HG03066 (cell line): ENCODE data around the gene SPEF1.

Source experiments
- ATAC-seq: cut with Tn5 transposase; IDR thresholded peaks from one replicate; pipeline ENCODE4 v1.9.1; 2021; ENCODE audit warnings: low read depth; ENCODE audit not compliant: unreplicated experiment

The SPEF1 gene

DNA sequence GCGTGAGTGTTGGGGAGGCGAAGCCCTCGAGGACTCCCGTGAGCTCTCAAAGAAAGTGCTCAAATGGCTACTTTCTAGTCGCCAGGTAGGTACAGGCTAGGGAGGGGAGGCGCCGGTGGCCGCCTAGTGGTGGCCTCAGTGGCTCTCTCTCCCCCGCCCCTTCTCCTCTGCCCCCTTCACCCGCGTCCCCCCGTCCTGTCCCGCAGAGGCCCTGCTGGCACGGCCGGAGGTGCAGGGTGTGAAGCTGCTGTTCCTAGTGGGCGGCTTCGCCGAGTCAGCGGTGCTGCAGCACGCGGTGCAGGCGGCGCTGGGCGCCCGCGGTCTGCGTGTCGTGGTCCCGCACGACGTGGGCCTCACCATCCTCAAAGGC, 30.0 kb downstream of the SPEF1 start:
- no peak for ATAC-seq

DNA sequence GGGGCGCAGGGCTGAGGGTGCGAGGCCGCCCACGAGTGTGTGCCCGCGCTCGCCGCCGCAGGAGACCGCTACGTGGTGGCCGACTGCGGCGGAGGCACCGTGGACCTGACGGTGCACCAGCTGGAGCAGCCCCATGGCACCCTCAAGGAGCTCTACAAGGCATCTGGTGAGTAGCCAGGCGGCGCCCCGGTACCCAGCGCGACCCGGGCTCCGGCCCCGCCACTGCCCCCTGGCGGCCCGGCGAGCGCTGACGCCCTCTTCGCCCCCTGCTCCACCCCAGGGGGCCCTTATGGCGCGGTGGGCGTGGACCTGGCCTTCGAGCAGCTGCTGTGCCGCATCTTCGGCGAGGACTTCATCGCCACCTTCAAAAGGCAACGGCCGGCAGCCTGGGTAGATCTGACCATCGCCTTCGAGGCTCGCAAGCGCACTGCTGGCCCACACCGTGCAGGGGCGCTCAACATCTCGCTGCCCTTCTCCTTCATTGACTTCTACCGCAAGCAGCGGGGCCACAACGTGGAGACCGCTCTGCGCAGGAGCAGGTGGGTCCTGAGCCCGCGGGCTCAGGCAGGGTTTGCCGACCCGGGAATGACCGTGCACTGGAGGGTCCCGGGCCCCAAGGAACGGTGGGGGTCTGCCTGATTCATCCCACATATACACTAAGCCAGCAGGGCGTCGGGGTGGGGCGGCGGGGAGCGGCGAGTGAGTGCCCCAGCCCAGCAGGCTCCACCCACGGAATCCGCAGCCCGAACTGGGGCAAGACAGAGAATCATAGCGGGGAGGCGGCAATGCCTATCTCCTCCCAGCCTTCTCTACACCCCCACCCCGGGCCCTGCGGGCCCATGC, 31.3 kb downstream of the SPEF1 start:
- no peak for ATAC-seq

DNA sequence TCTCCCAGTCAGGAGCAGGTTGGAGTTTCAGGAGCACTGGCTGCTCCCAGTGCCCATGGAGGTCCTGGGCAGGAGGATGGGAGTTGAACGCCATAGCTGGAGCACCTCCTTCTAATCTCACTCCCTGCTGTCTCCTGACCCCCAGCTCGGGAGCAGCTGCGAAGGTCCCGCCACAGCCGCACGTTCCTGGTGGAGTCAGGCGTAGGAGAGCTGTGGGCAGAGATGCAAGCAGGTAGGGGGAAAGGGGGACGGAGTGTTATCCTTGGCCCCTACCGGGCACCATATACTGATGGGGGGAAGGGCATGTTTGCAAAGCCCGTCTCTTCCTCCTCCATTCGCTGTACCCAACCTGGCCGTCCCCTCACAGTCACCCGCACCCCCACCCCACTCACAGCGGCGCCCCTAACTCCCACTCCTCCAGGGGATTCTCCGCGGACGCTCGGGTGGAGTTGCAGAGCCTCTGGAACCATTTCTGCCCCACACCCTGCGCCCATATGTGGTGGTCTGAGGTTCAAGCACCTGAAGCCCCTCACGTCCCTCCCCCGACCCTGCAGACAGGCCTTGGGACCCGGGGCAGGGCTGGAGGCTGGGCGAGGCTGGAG, 32.1 kb downstream of the SPEF1 start:
- ATAC-seq = no peak

DNA sequence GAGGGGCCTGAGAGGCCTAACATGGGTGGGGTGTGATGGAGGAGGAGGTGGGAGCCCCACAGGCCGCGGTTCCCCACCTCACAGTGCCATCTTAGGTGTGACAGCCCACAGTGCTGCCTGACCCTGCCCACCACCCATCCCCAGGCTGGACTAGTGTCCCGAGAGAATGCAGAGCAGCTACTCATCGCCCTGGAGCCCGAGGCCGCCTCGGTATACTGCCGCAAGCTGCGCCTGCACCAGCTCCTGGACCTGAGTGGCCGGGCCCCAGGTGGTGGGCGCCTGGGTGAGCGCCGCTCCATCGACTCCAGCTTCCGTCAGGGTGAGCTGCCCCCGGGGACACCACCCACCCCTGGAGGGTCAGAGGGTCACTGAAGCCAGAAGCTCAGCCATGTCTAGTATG, 33.2 kb downstream of the SPEF1 start:
- ATAC-seq = no peak

DNA sequence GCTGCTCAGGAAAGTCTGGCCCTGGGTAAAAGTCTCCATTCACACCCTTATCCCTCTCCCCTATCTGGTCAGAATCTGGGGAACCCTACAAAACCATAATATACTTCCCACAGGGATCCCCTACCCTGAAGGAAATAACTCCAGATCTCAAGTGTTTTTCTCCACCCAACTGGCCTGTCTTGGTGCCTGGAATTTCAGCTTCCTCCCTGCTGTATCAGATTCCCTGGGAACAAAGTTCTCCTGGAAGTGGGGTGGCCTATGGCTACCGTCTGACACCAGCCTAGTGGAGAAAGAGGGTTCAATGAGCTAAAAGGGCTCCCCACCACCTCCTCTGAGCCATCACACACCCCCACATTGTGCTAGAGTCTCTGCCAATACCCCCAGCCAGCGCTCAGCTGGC, 33.8 kb downstream of the SPEF1 start:
- no peak for ATAC-seq

DNA sequence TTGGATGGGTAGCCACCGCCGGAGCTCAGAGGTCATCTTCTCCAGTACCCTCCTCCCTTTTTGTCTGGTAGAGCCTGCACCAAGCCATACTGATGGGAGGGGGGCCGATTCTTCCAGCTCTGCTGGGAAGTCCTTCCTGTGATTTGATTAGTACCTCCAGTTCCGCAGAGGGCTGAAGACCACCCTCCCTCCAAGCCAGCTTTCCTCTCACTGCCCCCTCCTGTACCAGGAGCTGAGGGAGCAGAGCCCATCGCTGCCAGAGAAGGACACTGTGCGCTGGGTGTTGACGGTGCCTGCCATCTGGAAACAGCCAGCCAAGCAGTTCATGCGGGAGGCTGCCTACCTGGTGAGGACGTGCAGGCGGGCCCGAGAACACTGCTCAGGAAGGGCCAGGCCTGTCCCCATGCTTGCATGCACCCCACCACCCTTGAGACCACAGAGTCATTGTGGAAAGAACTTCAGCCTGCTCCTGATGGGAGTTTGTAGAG, 35.5 kb downstream of the SPEF1 start:
- ATAC-seq = no peak

DNA sequence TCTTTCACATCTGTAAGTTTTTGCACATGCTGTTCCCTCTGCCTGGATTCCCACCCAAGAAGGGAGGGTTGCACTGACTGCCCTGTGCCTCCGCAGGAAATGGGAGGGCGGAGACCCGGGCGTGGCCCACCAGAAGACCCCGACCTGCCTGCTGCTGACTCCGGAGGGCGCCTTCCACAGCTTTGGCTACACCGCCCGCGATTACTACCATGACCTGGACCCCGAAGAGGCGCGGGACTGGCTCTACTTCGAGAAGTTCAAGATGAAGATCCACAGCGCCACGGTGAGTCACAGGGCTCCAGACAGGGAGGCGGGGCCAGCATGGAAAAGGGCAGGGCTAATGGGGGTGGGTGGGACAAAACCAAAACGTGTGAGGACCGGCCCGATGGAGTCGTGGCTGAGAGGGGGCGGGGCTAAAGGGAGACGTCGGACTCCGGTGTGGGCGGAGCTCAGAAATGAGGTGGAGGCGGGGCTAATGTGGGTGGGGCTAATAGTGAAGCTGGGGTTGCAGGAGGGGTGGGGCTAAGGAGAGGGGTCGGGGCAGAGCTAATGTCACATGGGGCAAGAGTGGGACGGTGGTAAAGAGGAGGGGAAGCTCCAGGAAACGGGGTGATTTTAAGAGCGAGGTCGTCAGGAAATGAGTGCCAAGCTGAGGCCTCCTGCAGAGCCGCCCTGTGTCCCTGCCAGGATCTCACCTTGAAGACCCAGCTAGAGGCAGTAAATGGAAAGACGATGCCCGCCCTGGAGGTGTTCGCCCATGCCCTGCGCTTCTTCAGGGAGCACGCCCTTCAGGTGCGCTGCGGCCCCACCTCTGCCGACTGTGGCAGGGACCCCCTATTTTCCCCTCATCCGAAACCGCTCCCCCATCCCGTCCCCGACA, 36.2 kb downstream of the SPEF1 start:
- ATAC-seq = no peak

DNA sequence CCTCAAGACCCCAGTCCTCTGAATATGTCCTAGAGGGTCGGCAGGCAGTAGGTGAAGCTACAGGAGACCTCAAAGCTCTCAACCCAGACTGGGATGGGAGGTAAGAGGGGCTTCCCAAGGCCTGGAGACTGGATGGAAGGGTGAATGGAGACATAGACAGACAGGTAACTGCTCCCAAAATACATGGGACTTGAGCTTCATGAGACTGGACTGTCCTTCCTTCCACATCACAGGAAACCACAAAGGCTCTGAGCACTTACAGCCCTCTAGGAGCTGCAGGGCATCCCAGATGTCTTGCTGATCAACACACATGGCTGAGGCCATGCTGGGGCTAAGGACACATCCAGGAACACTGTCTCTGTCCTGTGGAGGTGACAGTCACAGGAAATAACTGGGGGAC, 37.2 kb downstream of the SPEF1 start:
- no peak for ATAC-seq

DNA sequence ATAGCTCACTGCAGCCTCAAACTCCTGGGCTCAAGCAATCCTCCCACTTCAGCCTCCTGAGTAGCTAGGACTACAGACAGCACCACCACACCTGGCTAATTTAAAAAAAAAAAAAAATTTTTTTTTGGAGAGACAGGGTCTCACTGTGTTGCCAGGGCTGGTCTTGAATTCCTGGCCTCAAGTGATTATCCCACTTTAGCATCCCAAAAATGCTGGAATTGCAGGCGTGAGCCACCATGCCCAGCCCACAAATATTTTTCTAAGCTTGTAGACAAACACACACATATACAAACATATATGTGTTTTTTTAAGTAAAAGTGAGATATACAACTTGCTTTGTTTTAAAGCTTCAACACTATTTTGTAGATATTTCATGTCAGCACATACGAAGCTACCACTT, 38.0 kb downstream of the SPEF1 start:
- no peak for ATAC-seq

DNA sequence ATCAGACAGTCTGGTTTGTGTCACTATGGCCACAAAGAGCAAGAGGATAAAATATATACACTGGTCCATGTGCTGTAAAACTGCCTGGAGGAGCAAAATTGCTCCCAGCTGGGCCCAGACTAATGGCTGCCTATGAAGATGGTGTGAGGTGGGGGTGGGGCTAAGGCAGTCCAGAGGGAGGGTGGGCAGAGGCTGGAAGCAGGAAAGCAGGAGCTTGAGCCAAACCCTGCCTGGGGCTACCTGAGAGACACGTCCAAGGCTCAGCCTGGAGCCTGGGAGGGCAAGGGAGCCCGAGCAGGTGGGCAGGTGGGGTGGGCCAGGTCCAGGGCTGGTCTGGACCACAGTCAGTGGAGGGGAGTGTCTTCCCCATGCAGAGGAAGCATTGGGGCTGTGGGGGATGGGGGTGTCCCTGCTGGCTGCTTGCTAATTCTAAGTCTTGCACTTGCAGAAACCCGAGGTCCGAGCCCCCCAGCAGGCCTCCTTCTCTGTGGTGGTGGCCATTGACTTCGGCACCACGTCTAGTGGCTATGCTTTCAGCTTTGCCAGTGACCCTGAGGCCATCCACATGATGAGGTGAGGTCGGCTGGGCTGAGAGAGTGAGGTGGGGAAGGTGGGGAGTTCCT, 39.3 kb downstream of the SPEF1 start:
- no peak for ATAC-seq

DNA sequence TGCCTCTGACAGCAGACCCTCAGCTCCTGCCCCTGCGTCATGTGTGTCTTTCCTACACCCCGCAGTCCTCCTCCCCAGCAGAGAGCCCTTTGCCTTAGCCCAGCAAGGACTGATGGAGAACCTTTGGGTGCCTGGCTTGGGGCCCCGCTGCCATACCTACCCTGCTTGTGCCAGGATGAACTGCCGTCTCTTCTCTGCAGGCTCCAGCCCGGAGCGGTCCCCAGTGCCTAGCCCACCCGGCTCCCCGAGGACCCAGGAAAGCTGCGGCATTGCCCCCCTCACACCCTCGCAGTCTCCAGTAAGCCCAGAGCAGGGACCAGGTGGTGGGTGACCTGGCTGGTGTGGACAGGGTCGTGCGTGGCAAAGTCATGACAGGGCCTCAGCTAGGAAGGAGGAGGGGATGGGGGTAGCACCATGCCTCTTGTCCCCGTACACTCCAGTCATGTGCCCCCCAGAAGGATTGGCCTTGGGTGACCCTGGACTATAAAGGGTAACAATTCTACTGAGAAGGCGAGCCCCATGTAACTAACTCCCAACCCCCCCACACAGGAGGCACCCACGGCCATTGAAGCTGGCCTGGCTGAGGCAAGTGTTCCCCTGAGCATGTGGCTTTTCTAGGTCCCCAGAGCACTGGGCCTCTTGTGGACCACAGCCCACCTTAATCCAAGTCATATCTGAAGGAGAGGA, 40.5 kb downstream of the SPEF1 start:
- no peak for ATAC-seq

DNA sequence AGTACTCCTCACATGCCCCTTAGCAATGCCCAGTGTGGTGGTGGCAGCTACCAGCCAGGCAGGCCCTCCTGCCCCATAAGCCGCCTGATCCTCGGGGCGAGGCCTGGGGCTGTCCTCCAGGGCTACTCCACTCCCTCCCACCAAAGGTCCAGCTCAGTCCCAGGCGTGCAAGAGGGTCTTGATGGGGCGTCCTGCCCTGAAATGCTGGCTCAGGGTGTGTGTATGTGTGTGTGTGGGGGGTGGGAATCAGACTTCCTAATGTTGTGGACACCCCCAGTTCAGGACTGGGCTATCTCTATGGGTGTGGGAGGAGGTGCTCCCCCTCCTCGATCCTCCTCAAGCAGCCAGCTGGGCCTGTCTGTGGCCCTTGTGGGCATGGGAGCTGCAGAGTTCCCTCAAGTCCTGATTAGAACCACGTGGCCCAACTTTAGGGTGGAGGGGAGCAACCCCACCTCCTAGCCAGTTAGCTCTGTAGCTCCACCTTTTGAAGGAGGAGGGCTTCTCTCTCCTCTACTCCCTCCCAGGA, 41.3 kb downstream of the SPEF1 start:
- no peak for ATAC-seq

DNA sequence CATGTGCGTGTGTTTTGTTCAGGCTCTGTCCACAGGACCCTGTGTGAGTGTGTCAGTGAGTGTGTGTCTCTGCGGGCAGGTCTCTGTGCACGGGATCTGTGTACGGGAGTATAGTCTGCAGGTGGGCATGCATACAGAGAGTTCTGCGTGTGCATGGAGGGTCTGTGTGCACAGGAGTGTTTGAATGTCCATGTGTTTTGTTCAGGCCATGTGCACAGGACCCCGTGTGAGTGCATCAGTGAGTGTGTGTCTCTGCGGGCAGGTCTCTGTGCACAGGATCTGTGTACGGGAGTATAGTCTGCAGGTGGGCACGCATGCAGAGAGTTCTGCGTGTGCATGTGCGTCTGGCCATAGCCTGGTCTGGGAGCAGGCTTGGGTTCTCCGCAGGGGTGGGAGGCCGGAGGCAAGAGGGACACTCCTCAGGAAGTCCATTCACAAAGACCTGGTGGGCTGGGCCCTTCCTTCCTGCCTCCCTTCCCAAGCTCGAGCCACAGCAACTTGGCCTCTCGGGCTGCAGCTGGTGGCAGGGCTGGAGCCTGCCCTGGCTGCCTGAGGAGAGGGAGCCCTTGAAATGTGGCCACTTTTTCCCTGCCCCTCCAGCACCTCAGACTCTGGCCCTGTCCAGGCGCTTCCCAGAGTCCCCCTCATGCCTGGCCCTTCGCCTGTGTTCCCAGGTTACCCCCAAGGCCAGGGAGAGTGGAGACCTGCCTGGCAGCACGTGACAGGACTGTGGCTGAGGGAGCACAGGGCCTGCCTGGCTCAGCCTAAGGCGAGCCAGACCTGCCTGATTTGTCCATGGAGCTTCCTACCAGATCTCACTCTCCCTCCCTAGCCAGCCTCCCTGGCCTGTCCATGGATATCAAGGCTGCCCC, 42.0 kb downstream of the SPEF1 start:
- ATAC-seq = no peak

DNA sequence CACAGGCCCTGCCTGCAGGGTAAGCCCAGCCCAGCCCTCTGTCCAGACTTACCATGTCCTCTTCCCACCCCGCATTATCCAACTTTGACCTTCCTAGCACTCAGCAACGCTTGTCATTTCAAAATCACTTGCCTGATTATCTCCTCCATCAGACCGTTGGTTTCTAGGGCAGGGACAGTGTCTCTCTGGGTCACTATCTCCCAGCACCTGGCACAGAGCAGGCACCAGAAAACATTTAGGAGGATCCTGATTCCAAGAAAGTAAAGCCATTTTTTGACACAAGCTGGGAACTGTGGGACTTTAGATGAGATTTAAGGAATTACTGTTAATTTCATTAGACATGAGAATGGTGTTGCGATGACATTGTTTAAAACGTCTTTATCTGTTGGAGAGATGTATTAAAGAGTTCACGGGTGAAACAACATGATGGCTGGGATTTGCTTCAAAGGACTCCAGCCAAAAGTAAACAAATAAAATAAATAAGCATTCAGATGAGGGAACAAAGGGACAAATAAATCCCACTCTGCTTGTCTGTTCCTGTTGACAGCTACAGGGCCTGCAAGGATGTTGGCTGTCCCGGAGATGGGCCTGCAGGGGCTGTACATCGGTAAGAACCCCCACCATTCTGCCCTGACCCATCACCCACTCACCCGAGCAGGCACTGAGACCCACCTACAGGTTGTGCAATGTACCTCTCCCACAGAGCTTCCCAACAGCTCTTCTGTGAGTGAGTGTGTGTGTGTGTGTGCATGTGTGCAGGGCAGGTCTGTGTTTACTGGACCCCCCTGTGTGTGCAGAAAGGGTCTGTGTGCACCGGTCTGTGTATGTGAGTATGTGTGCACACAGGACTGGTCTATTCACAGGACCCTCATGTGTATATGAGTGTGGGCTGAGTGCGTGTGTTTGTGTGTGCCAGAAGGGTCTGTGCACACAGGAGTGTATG, 42.9 kb downstream of the SPEF1 start:
- ATAC-seq = no peak

DNA sequence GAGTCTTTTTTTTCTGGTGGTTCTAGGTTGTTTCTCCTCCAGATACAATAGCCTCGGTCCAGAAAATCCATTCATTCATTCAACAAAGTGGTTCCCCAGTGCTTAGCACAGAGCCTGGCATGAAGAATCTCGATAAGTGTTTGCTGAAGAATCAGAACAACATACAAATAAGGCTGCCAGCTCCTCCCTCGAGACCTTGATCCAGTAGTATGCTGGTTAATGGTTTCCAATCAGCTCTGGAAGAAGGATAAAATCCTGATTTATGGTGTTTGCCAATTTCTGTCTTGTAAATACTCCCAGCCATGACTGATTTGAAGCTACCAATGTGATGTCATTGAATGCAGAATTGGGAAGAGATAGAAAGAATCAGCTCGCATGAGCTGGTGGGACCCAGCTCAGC, 45.5 kb downstream of the SPEF1 start:
- no peak for ATAC-seq

DNA sequence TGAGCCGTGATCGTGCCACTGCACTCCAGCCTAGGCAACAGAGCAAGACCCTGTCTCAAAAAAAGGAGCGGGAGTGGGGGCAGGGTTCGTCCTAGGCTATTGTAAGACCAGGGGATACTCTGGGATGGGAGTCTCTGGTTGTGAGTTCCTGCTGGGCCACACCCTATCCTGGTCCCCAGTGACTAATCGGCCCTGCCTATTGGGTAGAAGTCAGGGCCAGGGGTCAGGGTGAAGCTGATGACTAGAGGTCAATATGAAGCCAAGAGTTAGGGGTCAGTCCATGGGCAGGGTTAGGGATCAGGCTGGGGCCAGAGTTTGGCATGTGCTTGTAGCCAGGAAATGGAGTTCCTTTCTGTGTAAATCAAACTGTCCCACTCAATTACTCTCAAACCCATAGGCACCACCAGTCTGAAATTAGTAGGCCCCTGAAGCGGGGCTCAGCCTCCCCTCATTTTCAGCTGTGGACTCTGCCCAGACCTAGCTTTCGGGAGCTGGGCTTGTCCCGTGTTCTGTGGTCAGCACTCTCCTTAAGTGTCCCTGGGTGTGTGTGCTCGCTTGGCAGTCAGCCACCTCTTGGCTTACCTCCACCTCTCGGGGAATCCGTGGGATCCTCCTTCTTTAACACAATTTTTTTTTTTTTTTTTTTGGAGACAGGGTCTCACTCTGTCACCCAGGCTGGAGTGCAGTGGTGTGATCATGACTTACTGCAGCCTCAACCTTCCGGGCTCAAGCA, 47.0 kb downstream of the SPEF1 start:
- ATAC-seq = no peak
